ENCODE results near the gene EN1. TPM values are rescaled to one million over a fixed set of nuclear protein-coding genes. Genes with fewer than 3 reads are reported as not detected.

The EN1 gene
- total and polyA plus RNA-seq, 2 experiments from 2014 or later = 0.21 to 0.24 TPM

DNA sequence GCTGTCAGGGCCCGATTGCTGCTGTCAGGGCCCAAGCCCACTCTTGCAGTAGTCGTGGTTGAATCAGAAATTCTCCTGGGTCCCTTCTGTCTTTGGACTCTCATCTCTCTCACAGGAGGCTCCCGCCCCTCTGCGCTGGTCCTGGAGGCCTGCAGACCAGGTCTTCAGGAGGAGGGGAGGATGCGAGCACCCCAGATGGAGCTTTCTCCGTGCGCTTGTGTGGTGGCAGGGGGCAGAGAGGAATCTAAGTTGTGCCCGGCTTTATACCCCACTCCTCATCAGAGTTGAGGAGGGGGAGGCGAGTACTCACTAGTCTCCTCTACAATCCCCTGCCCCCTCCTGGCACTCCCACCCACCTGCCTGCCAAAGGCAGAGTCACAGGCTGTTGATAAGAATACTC lies 10.4 kb downstream of the EN1 start (continued):
- TF ChIP-seq, protein P1, sequence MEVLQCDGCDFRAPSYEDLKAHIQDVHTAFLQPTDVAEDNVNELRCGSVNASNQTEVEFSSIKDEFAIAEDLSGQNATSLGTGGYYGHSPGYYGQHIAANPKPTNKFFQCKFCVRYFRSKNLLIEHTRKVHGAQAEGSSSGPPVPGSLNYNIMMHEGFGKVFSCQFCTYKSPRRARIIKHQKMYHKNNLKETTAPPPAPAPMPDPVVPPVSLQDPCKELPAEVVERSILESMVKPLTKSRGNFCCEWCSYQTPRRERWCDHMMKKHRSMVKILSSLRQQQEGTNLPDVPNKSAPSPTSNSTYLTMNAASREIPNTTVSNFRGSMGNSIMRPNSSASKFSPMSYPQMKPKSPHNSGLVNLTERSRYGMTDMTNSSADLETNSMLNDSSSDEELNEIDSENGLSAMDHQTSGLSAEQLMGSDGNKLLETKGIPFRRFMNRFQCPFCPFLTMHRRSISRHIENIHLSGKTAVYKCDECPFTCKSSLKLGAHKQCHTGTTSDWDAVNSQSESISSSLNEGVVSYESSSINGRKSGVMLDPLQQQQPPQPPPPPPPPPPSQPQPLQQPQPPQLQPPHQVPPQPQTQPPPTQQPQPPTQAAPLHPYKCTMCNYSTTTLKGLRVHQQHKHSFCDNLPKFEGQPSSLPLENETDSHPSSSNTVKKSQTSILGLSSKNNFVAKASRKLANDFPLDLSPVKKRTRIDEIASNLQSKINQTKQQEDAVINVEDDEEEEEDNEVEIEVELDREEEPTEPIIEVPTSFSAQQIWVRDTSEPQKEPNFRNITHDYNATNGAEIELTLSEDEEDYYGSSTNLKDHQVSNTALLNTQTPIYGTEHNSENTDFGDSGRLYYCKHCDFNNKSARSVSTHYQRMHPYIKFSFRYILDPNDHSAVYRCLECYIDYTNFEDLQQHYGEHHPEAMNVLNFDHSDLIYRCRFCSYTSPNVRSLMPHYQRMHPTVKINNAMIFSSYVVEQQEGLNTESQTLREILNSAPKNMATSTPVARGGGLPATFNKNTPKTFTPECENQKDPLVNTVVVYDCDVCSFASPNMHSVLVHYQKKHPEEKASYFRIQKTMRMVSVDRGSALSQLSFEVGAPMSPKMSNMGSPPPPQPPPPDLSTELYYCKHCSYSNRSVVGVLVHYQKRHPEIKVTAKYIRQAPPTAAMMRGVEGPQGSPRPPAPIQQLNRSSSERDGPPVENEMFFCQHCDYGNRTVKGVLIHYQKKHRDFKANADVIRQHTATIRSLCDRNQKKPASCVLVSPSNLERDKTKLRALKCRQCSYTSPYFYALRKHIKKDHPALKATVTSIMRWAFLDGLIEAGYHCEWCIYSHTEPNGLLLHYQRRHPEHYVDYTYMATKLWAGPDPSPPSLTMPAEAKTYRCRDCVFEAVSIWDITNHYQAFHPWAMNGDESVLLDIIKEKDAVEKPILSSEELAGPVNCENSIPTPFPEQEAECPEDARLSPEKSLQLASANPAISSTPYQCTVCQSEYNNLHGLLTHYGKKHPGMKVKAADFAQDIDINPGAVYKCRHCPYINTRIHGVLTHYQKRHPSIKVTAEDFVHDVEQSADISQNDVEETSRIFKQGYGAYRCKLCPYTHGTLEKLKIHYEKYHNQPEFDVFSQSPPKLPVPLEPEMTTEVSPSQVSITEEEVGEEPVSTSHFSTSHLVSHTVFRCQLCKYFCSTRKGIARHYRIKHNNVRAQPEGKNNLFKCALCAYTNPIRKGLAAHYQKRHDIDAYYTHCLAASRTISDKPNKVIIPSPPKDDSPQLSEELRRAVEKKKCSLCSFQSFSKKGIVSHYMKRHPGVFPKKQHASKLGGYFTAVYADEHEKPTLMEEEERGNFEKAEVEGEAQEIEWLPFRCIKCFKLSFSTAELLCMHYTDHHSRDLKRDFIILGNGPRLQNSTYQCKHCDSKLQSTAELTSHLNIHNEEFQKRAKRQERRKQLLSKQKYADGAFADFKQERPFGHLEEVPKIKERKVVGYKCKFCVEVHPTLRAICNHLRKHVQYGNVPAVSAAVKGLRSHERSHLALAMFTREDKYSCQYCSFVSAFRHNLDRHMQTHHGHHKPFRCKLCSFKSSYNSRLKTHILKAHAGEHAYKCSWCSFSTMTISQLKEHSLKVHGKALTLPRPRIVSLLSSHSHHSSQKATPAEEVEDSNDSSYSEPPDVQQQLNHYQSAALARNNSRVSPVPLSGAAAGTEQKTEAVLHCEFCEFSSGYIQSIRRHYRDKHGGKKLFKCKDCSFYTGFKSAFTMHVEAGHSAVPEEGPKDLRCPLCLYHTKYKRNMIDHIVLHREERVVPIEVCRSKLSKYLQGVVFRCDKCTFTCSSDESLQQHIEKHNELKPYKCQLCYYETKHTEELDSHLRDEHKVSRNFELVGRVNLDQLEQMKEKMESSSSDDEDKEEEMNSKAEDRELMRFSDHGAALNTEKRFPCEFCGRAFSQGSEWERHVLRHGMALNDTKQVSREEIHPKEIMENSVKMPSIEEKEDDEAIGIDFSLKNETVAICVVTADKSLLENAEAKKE (CRISPR knock-in tag; IDR thresholded peaks at IDR 0.05) = no peak
- TF ChIP-seq, protein P2, sequence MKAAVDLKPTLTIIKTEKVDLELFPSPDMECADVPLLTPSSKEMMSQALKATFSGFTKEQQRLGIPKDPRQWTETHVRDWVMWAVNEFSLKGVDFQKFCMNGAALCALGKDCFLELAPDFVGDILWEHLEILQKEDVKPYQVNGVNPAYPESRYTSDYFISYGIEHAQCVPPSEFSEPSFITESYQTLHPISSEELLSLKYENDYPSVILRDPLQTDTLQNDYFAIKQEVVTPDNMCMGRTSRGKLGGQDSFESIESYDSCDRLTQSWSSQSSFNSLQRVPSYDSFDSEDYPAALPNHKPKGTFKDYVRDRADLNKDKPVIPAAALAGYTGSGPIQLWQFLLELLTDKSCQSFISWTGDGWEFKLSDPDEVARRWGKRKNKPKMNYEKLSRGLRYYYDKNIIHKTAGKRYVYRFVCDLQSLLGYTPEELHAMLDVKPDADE (IDR thresholded peaks at IDR 0.05) = no peak
- TF ChIP-seq STAT1 (IDR thresholded peaks at IDR 0.05; ENCODE audit: unreplicated experiment) (no peak), ZNF114 (CRISPR knock-in tag; IDR thresholded peaks at IDR 0.05) (no peak), CREB1 (CRISPR knock-in tag; IDR thresholded peaks at IDR 0.05; ENCODE audit: low read depth) (no peak), POLR2AphosphoS5 (IDR thresholded peaks at IDR 0.05; ENCODE audit: low read depth) (no peak)

DNA sequence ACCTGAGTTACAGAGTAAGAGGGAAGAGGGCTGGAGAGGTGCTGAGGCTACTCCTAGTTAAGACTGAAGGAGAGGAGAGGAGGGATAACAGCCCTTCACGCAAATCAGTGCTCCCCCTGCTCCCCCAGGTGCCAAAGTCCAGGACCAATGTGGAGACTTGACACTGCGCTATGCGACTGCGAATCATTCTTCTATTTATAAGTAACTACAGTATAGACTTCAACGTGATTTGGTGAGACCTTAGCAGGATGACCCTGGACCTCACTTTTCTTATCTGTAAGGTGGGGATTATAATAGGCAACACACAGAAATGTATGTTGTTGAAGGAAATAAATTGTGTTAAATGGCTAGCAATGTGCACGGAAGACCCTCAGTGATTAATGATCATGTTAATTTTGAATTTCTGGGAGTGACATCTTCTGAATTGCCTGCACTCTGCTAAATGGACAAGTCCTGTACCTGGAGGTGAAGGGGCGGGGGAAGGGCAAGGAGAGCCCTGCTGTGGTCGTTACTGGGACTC lies 11.0 kb downstream of the EN1 start:
- H3K4me1 Mint-ChIP-seq = peaks cover 42% of the 10 kb centered on the region
- peaks cover 8% of the 10 kb centered on the region; the same call in 1 of the 2 replicates for H3F3A ChIP-seq (replicated peaks; ENCODE audit: low read depth)
- peaks cover 100% of the 10 kb centered on the region for H3K27me3 Mint-ChIP-seq (ENCODE audit: insufficient read depth, low read depth, poor library complexity)
- TF ChIP-seq ZNF114 (CRISPR knock-in tag; IDR thresholded peaks at IDR 0.05) = no peak
- no peak for TF ChIP-seq POLR2AphosphoS5 (IDR thresholded peaks at IDR 0.05; ENCODE audit: low read depth)
- no peak for TF ChIP-seq EZH2phosphoT487 (IDR thresholded peaks at IDR 0.05; ENCODE audit: unreplicated experiment)
- TF ChIP-seq, protein P2 (IDR thresholded peaks at IDR 0.05) = no peak
- peak; percentile 91 for TF ChIP-seq EZH2 (IDR thresholded peaks at IDR 0.05; ENCODE audit: low read depth, unreplicated experiment)
- H3K9me3 Mint-ChIP-seq = no peaks in the 10 kb centered on the region; the same call in 1 of the 3 replicates
- DNase-seq (ENCODE audit: low spot score) (no peak), ATAC-seq (peak; percentile 9)
- H3K27ac ChIP-seq (ENCODE audit: low read depth) = no peak overlapping the region
- no peaks in the 10 kb centered on the region for H3K36me3 Mint-ChIP-seq (ENCODE audit: low read depth)
- H2AFZ ChIP-seq = peak overlapping the region; percentile 98; the same call in 1 of the 2 replicates
- no peak overlapping the region for H3K27ac Mint-ChIP-seq
- H3K27me3 ChIP-seq (ENCODE audit: insufficient read depth) = peaks cover 100% of the 10 kb centered on the region
- H3K9me2 ChIP-seq (ENCODE audit: insufficient read depth) = no peaks in the 10 kb centered on the region
- H3K4me3 ChIP-seq = peak overlapping the region; percentile 69
- peak overlapping the region; percentile 71 for H3K4me3 Mint-ChIP-seq
- H3K79me2 ChIP-seq (replicated peaks; ENCODE audit: insufficient read depth) = no peaks in the 10 kb centered on the region
- no peaks in the 10 kb centered on the region for H3K36me3 ChIP-seq (ENCODE audit: insufficient read depth)
- peak overlapping the region; percentile 91 for H3K4me2 ChIP-seq
- peaks cover 24% of the 10 kb centered on the region for H4K20me1 ChIP-seq (replicated peaks; ENCODE audit: insufficient read depth)
- H3K4me1 ChIP-seq (ENCODE audit: insufficient read depth) = peaks cover 52% of the 10 kb centered on the region

All from GM23338 (cell line).